GM19372 (cell line): ENCODE data around the gene TEF.
"Not testable (repeated sequence)": the region's sequence is repeated elsewhere in the genome, so short reads cannot be mapped to it uniquely, and the experiment has no call there.

ENCODE experiments used
- ATAC-seq: cut with Tn5 transposase; IDR thresholded peaks from one replicate; pipeline ENCODE4 v1.9.1; 2021; ENCODE audit warnings: mild to moderate bottlenecking, low read depth, moderate library complexity; ENCODE audit not compliant: unreplicated experiment

Gene TEF

DNA sequence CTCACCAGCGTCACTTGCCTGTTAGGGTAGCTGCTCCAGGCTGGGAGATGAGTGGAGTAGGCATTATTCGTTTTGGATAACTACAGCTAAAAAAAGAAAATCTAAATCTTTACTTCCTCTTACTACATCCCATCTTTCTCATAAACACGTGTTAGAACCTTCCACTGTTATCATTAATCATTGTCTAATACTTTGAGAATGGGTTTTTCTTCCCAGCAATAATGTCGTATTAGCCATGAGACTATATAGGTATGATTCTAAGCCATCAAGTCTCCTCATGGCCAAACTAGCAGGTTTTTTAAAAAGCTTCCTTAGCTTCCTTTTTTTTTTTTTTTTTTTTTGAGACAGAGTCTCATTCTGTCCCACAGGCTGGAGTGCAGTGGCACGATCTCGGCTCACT is 3.9 kb upstream of the TEF start:
- no peak for ATAC-seq

DNA sequence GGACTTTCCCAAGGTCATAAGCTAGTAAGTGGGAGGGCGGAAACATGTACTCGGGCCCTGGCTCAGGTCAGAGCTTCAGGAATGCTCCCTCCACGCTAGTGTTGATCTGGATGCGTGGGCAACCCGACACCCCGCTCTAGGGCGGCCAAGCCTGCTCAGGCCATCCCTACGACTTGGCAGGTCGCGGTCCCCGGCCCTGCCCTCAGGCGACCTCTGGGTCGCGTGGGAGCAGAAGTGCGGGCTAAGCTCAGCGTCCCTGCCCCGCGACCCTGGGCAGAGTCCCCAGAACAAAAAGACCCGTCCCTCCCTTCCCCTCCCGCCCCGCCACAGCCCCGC is 781 bp upstream of the TEF start:
- peak; percentile 7 for ATAC-seq

DNA sequence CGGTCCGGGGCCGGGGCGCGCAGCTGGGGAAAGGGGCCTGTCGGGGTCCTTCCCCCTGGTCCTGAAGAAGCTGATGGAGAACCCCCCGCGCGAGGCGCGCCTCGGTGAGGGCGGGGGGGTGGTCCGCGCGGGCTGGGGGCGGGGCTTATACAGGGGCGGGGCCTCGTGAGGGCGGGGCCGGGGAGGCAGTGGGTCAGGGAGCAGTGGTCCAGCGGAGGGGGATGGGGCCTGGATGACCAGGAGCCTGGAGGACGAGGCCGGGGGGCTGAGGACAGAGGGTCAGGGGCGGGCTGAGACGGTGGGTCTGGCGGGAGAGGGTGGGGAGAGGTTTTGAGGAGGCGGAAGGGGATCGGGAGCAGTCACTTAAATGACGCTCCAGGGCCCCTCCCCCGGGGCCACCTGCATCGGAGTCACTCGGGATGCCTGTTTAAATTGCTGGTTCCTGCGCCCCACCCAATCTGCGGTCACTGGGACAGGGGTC is 396 bp downstream of the TEF start:
- ATAC-seq: peak; percentile 20

DNA sequence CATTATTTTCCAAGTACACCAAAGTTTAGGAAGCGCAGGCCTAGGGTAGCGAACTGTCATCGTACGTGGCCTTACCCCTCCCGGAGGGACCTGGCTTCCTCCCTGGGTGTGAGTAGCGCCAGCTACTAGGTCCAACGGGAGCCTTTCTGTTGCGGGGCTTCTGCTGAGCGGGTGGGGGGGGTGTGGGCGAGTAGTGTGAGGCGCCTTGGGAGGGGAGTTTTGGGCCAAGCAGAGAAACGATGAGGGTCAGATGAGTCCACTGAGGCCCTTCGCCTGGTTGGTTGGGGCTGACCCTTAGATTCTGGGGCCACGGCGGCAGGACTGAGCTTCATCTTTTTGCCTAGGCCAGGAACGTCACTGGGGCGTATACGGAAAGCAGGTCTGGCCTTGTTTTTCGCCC is 868 bp downstream of the TEF start:
- ATAC-seq: no peak

DNA sequence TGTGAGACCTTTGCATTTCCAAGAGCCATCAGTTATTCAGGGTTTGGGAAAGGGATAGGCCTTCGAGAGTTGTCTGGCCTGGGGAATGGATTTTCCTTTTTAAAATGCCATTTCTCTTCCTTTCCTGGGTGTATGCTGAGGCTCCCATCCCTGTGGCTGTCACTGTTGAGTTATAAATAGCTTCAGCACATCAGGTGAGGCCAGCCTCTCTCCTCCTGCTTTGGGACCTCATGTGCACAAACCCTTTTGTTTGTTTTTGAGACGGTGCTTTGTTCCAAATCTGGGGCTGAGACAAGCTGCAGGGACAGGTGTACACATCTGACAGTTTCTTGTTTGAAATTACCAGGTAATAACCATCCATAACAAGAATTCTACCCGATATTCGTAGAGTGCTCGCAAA is 1.3 kb downstream of the TEF start:
- ATAC-seq: no peak

DNA sequence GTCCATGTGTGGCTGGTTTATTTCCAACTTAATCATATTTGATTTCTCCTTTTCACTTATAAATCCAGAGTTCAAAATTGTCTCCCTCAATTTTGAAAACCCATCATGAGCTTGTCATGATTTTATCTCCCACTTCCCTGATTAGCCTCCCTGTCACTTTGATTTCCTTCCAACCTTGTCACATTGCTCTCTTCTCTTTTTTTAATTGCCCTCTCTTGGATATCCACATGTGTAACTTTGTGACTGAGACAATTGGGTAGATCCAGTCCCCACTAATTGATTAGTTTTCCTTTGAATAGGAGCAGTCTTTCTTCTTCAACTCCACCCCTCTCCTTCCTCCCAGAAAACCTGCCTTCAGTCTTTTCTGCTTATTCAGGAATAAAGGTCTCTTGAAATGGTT is 2.4 kb downstream of the TEF start:
- ATAC-seq: no peak

DNA sequence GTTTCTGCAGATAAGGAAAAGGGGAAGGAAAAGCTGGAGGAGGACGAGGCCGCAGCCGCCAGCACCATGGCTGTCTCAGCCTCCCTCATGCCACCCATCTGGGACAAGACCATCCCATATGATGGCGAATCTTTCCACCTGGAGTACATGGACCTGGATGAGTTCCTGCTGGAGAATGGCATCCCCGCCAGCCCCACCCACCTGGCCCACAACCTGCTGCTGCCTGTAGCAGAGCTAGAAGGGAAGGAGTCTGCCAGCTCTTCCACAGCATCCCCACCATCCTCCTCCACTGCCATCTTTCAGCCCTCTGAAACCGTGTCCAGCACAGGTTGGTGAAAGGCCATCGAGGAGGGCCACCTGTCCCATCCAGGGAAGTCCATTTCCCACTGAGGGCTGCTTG is 5.6 kb downstream of the TEF start:
- no peak for ATAC-seq

DNA sequence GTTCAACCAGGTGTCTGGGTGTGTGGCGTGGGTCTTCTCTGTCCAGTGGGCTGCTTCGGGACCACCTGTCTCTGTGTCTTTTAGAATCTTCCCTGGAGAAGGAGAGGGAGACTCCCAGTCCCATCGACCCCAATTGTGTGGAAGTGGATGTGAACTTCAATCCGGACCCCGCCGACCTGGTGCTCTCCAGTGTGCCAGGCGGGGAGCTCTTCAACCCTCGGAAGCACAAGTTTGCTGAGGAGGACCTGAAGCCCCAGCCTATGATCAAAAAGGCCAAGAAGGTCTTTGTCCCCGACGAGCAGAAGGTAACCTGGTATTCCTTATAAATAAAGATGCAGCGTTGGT is 12.2 kb downstream of the TEF start:
- ATAC-seq: no peak

DNA sequence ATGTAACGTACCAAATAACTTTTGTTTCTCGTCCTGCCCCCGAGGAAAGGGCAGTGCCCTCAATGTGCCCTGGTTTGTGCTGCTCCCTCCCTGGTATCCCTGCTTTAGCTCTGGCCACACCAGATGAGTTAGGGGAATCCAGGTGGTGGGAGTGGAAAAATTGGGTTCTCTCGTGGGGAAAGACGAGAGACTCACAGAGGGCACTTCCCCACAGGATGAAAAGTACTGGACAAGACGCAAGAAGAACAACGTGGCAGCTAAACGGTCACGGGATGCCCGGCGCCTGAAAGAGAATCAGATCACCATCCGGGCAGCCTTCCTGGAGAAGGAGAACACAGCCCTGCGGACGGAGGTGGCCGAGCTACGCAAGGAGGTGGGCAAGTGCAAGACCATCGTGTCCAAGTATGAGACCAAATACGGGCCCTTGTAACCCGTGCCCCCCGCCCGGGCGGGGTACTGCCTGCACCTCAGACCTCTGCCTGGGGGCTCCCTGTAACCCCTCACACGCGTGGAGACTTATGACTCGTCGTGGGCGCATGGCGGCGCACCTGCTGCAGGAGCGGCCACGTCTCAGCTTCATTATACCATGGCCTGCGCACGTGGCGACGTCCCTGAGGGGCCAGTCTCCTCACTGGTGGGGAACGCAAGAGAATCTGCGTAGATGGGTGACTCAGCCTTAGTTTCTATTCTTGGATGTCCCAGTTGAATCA is 13.9 kb downstream of the TEF start:
- ATAC-seq: no peak

DNA sequence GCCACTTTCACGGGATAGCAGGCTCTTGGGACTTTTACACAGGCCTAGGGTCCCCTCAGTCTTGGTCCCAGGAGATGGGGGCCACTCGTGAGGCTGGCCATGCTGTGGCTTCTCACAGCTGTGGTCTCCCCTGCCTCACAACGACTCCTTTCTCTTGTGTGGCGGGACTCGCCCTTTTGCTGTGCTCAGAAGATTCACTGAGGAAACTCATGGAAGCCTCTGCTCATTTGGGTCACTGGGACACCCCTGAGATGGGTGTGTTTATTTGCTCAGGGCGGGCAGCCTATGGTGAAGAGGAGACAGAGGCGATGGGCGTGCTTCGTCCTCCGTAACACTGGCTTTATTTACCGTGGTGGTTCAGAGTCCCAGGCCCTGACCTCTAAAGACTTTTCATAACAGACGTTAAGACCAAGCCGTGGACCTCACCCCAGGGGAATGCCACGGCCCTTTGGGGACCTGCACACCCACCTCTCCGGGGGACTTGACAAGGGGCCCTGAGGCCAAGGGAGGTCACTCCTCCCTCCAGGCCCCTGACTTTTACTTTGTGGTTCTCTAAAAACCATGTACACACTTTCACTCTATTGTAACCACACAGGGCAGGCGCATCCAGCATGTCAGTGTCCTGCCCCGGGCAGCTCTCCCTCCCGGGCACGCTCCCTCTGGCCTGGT is 15.5 kb downstream of the TEF start:
- no peak for ATAC-seq

DNA sequence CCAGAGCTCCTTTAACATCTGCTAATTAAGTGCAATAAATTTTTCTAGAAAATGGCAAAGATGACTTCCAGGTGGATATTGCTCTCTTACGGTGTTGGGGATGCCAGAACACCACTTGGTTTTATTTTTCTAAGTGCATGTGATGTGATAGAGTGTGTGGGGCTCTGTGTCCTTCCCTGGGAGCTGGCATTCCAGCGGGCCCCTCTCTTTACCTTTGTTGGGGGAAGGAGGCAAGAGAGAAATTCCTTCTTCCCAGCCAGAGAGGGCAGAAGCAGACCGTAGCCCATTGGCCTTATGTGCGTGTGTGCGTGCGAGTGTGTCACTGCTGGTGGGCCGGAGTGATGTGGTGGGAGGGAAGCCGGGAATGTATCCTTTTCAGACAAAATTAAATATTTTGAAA is 17.2 kb downstream of the TEF start:
- ATAC-seq: no peak

DNA sequence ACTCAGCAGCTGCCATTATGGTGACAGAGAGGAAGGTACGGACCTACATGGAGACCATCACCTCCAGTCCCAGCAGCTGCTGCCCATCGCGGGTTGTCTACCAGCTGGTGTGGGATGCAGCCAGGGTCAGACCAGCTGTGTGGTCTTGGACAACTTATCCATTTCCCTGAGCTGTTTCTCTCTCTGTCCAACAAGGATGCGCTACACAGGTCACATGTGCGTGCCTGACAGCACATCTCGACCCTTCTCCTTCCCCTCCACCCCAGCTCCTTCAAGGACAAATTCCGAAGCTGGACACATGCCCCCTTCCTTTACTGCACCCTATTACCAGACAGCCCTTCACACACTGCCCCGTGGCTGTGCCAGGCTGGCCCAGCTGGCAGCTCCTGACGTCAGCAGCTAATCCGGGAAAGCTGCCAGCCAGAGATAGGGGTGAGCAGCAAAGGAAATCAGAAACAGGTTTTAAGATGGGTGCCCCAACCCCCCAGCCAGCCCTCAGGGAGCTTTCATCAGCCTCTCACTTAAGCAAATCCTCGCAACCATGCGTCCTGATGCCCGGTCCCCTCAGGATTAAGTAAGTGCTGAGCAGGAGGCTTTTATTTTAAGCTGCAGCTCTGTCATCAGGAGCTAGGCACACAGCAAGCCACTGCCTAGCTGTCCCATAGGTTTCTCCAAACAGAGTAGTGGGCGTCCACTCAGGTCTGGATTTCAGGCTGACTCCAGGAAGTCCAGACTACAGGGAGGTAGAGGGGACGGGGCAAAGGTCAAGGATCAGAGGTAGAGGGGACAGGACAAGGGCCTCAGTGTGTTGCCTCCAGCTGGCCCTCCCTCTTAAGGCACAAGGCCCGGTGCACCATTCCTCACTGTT is 20.3 kb downstream of the TEF start:
- no peak for ATAC-seq

DNA sequence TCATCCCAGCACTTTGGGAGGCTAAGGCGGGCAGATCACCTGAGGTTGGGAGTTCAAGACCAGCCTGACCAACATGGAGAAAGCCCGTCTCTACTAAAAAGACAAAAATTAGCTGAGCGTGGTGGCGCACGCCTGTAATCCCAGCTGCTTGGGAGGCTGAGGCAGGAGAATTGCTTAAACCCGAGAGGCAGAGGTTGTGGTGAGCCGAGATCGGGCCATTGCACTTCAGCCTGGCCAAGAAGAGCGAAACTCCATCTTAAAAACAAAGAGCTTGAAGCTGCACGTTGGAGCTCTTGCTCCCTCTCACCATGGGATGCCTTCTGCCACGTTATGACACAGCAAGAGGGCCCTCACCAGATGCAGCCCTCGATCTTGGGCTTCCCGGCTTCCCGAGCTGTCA is 21.1 kb downstream of the TEF start:
- ATAC-seq: not testable (repeated sequence)

DNA sequence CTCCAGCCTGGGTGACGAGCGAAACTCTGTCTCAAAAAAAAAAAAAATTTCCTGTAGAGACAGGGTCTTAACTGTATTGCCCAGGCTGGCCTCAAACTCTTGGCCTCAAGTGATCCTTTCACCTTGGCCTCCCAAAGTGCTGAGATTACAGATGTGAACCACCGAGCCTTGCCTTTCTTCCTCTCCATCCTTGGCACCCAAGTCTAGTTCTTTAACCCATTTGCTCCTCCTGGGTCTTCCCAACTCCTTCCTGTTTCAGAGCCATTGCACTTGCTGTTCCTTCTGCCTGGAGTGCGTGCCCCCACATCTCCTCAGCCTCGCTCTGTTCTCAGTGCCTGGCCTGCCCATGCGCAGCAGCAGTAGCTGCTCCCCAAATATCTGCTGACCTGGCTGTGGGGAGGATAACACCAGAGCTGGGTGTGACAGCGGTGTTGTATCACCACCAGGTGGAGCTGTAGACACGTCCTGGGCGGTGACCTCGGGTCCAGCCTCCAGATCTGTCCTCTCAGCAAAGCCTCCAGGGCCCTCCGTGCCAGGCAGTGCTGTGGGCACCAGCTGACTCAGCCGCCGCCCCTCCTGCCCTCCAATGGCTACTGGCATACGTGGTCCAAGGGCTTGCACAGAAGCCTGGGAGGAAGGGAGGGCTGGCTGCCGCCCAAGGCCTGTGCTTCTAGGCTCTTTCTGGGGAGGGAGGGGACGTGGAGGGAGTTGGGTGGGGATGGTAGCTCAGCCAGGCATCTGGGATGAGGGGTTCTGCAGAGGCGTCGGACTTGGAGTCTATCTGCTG is 22.0 kb downstream of the TEF start:
- ATAC-seq: no peak

DNA sequence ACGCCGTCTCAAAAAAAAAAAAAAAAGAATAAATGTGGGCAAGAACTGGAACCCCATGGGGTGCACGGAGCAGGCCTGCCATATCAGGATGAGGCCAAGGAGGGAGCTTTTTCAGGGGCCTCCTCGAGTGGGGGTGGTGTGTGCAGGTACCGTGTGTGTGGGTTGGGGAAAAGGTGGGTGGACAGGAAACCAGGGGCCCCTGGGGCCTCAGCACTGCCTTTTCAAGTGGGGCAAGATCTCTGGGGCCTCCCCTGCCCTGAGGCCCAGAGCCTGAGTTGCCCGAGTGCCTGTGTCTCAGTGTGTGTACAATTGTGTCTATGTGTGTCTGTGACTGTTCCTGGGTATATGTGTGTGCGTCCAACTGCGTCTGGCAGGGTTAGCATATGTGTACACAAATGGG is 23.8 kb downstream of the TEF start:
- ATAC-seq: no peak

DNA sequence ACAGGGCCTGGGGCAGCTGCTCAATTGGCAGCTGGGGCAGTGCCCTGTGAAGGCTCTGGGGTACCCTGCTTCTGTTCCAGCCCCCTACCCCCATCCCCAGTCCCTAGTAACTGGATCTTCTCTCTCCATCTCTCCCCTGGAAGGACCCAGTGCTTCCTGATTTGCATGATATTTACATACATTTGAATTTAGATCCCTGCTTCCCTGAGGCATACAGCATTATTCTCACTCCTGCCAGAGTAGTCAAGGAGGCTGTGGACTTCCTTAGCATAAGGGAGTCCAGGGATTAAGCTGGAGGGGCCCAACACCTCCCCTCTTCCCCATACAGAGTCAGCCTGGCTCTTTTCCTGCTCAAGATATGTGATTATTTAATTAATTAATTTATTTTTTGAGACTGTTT is 24.7 kb downstream of the TEF start:
- no peak for ATAC-seq

DNA sequence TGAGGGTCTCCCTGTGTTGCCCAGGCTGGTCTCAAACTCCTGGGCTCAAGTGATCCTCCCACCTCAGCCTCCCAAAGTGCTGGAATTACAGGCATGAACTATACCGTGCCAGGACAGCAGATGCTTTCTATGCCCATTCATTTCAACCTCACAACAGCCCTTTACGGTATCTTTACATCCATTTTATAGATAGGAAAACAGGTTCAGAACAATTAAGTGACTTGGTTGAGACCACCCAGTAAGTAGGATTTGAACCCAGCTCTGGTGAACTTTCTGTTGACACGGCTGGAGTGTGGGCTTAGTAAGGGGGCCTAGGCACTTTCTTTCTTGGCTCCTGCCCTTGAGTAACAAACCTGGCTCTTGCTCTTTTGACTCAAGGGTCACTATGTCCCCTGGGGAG is 25.7 kb downstream of the TEF start:
- ATAC-seq: no peak

DNA sequence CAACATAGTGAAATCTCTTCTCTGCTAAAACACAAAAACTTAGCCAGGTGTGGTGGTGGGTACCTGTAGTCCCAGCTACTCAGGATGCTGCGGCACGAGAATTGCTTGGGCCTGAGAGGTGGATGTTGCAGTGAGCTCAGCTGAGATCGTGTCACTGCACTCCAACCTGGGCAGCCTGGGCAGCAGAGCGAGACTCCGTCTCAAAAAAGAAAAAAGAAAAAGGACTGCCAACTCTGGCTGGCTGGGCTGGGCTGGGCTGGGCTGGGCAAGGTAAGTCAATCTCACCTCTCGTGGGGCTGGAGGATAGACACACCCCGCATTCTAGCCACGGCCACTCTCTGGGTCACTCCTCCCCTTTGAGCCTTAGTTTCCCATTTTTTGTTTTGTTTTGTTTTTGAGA is 26.9 kb downstream of the TEF start:
- ATAC-seq: no peak

DNA sequence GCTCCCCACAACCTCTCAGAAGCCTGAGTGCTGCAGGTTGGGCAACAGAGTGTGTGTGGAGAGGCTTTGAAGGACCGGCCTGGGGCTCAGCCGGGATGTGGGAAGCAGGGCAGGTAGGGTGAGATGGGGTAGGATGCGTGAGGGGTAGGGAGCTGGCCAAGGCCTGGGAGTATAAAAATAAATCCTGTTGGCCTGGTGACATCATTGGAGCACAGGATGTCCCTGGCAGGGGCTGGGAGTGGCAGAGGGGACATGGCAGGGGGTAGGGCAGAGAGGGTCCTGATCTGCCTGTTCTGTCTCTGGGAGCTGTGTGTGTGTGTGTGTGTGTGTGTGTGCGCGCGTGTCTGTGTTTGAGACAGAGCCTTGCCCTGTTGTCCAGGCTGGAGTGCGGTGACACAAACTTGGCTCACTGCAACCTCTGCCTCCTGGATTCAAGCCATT is 28.6 kb downstream of the TEF start:
- ATAC-seq: no peak

DNA sequence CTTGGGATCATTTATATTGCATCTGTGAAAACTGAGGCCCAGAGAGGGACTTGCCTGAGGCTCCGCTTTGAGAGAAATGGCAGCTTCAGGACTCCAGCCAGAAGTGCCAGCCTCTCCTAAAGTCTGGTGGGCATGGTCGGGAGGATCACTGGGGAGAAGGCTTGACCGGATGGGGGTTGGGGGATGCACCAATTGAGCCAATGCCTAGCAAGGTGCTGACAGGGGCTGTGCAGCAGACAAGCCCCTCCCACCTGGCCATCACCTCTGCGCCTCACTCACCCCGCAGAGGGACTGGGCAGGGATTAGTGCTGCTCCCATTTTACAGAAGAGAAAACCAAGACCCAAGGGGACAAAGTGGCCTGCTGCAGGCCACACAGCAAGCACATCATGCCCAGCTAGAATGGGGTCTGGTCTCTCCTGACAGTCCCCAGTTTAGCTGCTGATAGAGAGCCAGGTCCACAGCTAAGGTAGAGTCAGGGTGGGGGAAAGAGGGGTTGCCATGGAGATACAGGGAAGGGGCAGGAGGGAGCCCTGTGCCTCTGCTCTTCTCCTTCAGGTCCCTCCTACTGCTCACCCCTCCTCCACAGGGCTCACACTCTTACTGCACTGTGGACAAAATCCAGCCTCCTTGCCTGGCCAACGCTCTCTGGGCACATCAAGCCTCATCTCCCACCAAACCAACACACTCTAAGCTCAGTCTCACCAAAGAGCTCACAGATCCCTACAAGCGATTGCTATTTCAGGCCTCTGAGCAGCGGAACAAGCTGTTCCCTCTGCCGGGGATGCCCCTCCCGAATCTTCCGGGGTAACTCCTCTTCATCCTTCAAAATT is 29.5 kb downstream of the TEF start:
- no peak for ATAC-seq
